GM19324 (cell line): ENCODE results near the gene GLRX5.
"Not testable (repeated sequence)": the region's sequence is repeated elsewhere in the genome, so short reads cannot be mapped to it uniquely, and the experiment has no call there.

Source experiments
- ATAC-seq: cut with Tn5 transposase; IDR thresholded peaks from one replicate; pipeline ENCODE4 v1.9.1; 2021; ENCODE audit warnings: mild to moderate bottlenecking, moderate library complexity; ENCODE audit not compliant: unreplicated experiment, low FRiP score

GLRX5 gene

GRCh38 chr14:95549656-95550585 is 15.1 kb downstream of the GLRX5 start:
- ATAC-seq: no peak

- ATAC-seq: no peak
These were observed 16.6 kb downstream of the GLRX5 start for GRCh38 chr14:95551435-95551834.

- ATAC-seq: no peak
These were observed 18.3 kb downstream of the GLRX5 start for GRCh38 chr14:95553141-95553540.

- ATAC-seq: no peak
These were observed 20.2 kb downstream of the GLRX5 start for GRCh38 chr14:95555053-95555452.

GRCh38 chr14:95557291-95557690 is 22.4 kb downstream of the GLRX5 start:
- no peak for ATAC-seq

GRCh38 chr14:95557832-95558231 is 23.0 kb downstream of the GLRX5 start:
- peak; percentile 45 for ATAC-seq

- ATAC-seq: no peak
These were observed 24.4 kb downstream of the GLRX5 start for GRCh38 chr14:95559203-95559602.

GRCh38 chr14:95561001-95561412 is 26.2 kb downstream of the GLRX5 start:
- peak; percentile 82 for ATAC-seq

- no peak for ATAC-seq
These were observed 28.2 kb downstream of the GLRX5 start for GRCh38 chr14:95562892-95563685.

GRCh38 chr14:95564060-95564459 is 29.2 kb downstream of the GLRX5 start:
- no peak for ATAC-seq

GRCh38 chr14:95569440-95569839 is 34.6 kb downstream of the GLRX5 start:
- no peak for ATAC-seq

- ATAC-seq: no peak
These were observed 38.5 kb downstream of the GLRX5 start for GRCh38 chr14:95573313-95573712.

GRCh38 chr14:95575840-95576473 is 41.1 kb downstream of the GLRX5 start:
- no peak for ATAC-seq

GRCh38 chr14:95577067-95577800 is 42.4 kb downstream of the GLRX5 start:
- peak; percentile 97 for ATAC-seq

GRCh38 chr14:95577870-95578269 is 43.0 kb downstream of the GLRX5 start:
- no peak for ATAC-seq

GRCh38 chr14:95583836-95584617 is 49.2 kb downstream of the GLRX5 start:
- not testable (repeated sequence) for ATAC-seq

- no peak for ATAC-seq
These were observed 51.2 kb downstream of the GLRX5 start for GRCh38 chr14:95585953-95586620.

GRCh38 chr14:95591182-95591581 is 56.3 kb downstream of the GLRX5 start:
- not testable (repeated sequence) for ATAC-seq
